ENCODE measurements around the gene TEAD2.

Gene TEAD2

GRCh38 chr19:49344505-49345423 lies 17.5 kb downstream of the TEAD2 start:
- ATAC-seq (ENCODE audit: insufficient read depth, low read depth) = no peak
- Histone ChIP-seq H3K27ac (ENCODE audit: low read length) (no peak overlapping the region), H3K9ac (ENCODE audit: low read depth, low read length) (no peak overlapping the region), H3K4me3 (ENCODE audit: low read depth in 1 of 2, low read length in 2 of 2) (no peak overlapping the region), H3K36me3 (ENCODE audit: insufficient read depth, low read length) (no peaks in the 10 kb centered on the region), H3K27me3 (ENCODE audit: insufficient read depth, low read length, poor library complexity) (no peaks in the 10 kb centered on the region), H3K9me3 (ENCODE audit: insufficient read depth, low read length, severe bottlenecking) (no peaks in the 10 kb centered on the region), H4K20me1 (ENCODE audit: insufficient read depth, low read length) (no peaks in the 10 kb centered on the region), H3K4me1 (ENCODE audit: insufficient read depth, low read length) (no peaks in the 10 kb centered on the region), H3K4me2 (ENCODE audit: insufficient read depth, low read length) (no peak overlapping the region), H3K79me2 (ENCODE audit: insufficient read depth, low read length) (no peaks in the 10 kb centered on the region), H2AFZ (ENCODE audit: low read depth, low read length) (no peak overlapping the region)
- no peak for DNase-seq
- TF ChIP-seq EZH2 (IDR thresholded peaks at IDR 0.05; ENCODE audit: borderline replicate concordance, low read depth, low read length, severe bottlenecking) = no peak
- TF ChIP-seq CTCF (IDR thresholded peaks at IDR 0.05; ENCODE audit: borderline replicate concordance, extremely low read depth, low read length, poor library complexity, severe bottlenecking) = no peak

- Histone ChIP-seq H4K20me1 (ENCODE audit: insufficient read depth, low read length) (no peaks in the 10 kb centered on the region), H3K79me2 (ENCODE audit: insufficient read depth, low read length) (no peaks in the 10 kb centered on the region), H3K9ac (ENCODE audit: low read depth, low read length) (no peak overlapping the region), H3K9me3 (ENCODE audit: insufficient read depth, low read length, severe bottlenecking) (no peaks in the 10 kb centered on the region), H3K4me3 (ENCODE audit: low read depth in 1 of 2, low read length in 2 of 2) (no peak overlapping the region), H3K27me3 (ENCODE audit: insufficient read depth, low read length, poor library complexity) (no peaks in the 10 kb centered on the region), H3K4me1 (ENCODE audit: insufficient read depth, low read length) (no peaks in the 10 kb centered on the region), H3K27ac (ENCODE audit: low read length) (no peak overlapping the region), H2AFZ (ENCODE audit: low read depth, low read length) (no peak overlapping the region), H3K36me3 (ENCODE audit: insufficient read depth, low read length) (no peaks in the 10 kb centered on the region), H3K4me2 (ENCODE audit: insufficient read depth, low read length) (no peak overlapping the region)
- DNase-seq (no peak), ATAC-seq (ENCODE audit: insufficient read depth, low read depth) (no peak)
- TF ChIP-seq CTCF (IDR thresholded peaks at IDR 0.05; ENCODE audit: borderline replicate concordance, extremely low read depth, low read length, poor library complexity, severe bottlenecking) (no peak), EZH2 (IDR thresholded peaks at IDR 0.05; ENCODE audit: borderline replicate concordance, low read depth, low read length, severe bottlenecking) (no peak)
Observed at GRCh38 chr19:49343123-49343522, 19.1 kb downstream of the TEAD2 start.

GRCh38 chr19:49342291-49342721 lies 19.9 kb downstream of the TEAD2 start:
- no peaks in the 10 kb centered on the region for H3K79me2 ChIP-seq (ENCODE audit: insufficient read depth, low read length)
- no peak for DNase-seq
- H3K4me1 ChIP-seq (ENCODE audit: insufficient read depth, low read length) = no peaks in the 10 kb centered on the region
- H2AFZ ChIP-seq (ENCODE audit: low read depth, low read length) = no peak overlapping the region
- no peak overlapping the region for H3K4me2 ChIP-seq (ENCODE audit: insufficient read depth, low read length)
- no peaks in the 10 kb centered on the region for H3K9me3 ChIP-seq (ENCODE audit: insufficient read depth, low read length, severe bottlenecking)
- TF ChIP-seq EZH2 (IDR thresholded peaks at IDR 0.05; ENCODE audit: borderline replicate concordance, low read depth, low read length, severe bottlenecking) = no peak
- no peak for TF ChIP-seq CTCF (IDR thresholded peaks at IDR 0.05; ENCODE audit: borderline replicate concordance, extremely low read depth, low read length, poor library complexity, severe bottlenecking)
- no peak overlapping the region for H3K4me3 ChIP-seq (ENCODE audit: low read depth in 1 of 2, low read length in 2 of 2)
- no peaks in the 10 kb centered on the region for H3K36me3 ChIP-seq (ENCODE audit: insufficient read depth, low read length)
- H4K20me1 ChIP-seq (ENCODE audit: insufficient read depth, low read length) = no peaks in the 10 kb centered on the region
- no peaks in the 10 kb centered on the region for H3K27me3 ChIP-seq (ENCODE audit: insufficient read depth, low read length, poor library complexity)
- no peak overlapping the region for H3K9ac ChIP-seq (ENCODE audit: low read depth, low read length)
- no peak for ATAC-seq (ENCODE audit: insufficient read depth, low read depth)
- no peak overlapping the region for H3K27ac ChIP-seq (ENCODE audit: low read length)

All from DND-41 (cell line).